Measurements from ENCODE around the gene PARP11. TPM values are rescaled to one million over a fixed set of nuclear protein-coding genes. Genes with fewer than 3 reads are reported as not detected.
A peak's percentile ranks its signal among the peaks of the same experiment; 100 is the strongest.

Gene PARP11
- total and polyA plus RNA-seq, 5 experiments from 2014 or later: 6.4 to 34.2 (median 8.7) TPM

DNA sequence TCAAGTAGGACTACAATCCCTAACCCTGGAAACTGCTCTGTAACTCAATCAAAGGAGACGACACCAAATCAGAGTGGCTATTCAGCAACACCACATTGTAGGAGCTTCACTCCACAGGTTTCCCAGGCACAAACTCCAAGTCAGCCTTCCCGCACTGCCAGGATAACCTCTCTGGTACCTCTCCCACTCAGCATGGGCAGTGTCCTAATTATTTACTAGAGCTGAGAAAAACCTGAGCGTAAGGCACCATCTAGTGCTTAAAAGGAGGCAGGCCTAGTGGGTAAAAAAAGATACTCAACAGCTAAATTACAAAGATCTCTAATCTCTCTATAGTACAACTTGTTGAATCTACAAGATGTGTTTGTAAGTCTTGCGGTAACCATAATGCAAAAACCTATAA is 36.1 kb downstream of the PARP11 start:
- no peak for DNase-seq
- peaks cover 9 to 46% (median 45%) of the 10 kb centered on the region in 3 donors for H3K36me3 Mint-ChIP-seq
- peaks cover 0 to 4% (median 0%) of the 10 kb centered on the region in 9 donors for H3K9me3 Mint-ChIP-seq
- H3K4me3 Mint-ChIP-seq: peak overlapping the region in 4 of 10 donors; percentile 4 to 62 (median 10)
- ATAC-seq: no peak
- H3K27me3 Mint-ChIP-seq: no peaks in the 10 kb centered on the region
- H3K4me1 Mint-ChIP-seq: peaks cover 22 to 75% (median 62%) of the 10 kb centered on the region in 4 donors
- peak overlapping the region in 4 of 10 donors; percentile 7 to 77 (median 76) for H3K27ac Mint-ChIP-seq
- POLR2A ChIA-PET: interaction anchor here (0.5 to 0.6 kb wide), 2 partner anchors 10 to 98 kb away, joined by 3 read pairs; no protein-coding TSS in a partner anchor

DNA sequence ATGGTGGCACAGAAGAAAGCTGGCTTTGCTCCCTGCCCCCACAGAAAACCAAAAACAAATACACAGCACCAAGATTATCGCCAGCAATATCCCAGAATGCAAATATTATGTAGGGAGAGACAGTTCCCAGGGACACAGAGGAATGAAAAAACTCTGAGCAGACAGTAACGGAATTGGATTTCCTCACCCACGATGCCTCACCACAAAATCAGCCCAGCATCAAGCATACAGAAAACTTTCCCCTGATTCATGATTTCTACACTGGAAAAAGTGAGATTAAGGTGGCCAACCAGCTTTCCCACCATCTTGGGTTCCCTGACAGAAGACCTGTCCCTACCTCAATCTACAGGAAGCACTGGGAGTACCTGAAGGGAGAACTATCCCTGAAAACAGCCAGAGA is 36.6 kb downstream of the PARP11 start:
- Mint-ChIP-seq H3K36me3 (peaks cover 9 to 43% (median 41%) of the 10 kb centered on the region in 3 donors), H3K4me1 (peaks cover 22 to 73% (median 65%) of the 10 kb centered on the region in 4 donors), H3K9me3 (peaks cover 0 to 4% (median 0%) of the 10 kb centered on the region in 9 donors), H3K4me3 (no peak overlapping the region), H3K27ac (peak overlapping the region in 3 of 10 donors; percentile 60 to 77 (median 63)), H3K27me3 (no peaks in the 10 kb centered on the region)
- ATAC-seq (no peak), DNase-seq (no peak)
- POLR2A ChIA-PET: no interaction called here

DNA sequence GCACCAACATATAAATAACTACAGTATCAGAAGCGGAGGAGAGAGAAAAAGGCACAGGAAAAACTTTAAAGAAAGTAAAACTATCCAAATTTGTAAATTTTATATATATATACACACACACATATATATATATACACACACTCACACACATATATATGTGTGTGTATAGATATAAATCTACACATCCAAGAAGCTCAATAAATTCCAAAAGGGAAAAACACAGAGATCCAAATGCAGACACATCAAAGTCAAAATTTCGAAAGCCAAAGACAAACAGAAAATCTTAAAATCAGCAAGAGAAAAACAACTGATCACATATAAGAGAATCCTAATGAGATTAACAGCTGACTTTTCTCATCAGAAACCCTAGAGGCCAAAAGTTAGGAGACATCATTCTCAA is 37.3 kb downstream of the PARP11 start:
- ATAC-seq (no peak), DNase-seq (no peak)
- Mint-ChIP-seq H3K4me1 (peaks cover 22 to 71% (median 67%) of the 10 kb centered on the region in 4 donors), H3K27ac (peak overlapping the region in 2 of 10 donors; percentile 2 to 7), H3K27me3 (no peaks in the 10 kb centered on the region), H3K9me3 (peaks cover 0 to 4% (median 0%) of the 10 kb centered on the region in 9 donors), H3K4me3 (peak overlapping the region in 2 of 10 donors; percentile 1 to 10), H3K36me3 (peaks cover 9 to 35% (median 34%) of the 10 kb centered on the region in 3 donors)
- POLR2A ChIA-PET: no interaction called here

DNA sequence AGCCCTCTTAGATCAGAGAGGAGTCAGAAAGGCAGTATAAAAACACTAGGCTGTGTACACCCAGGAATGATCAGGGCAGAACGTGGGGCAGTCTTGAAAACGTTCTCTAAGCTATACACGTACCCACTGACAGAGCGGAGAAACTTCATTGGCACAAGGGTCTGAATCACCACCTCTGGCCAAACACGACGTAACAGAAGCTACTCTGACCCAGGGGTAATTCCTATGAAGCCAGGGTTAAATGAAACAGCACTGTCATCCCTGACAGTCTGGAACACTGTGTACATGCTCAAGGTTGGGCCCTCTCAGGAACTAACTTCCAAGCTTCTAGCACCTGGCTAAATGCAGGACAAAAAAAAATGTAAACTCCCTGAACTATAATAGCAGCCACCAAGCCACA is 38.4 kb downstream of the PARP11 start:
- POLR2A ChIA-PET: no interaction called here
- Mint-ChIP-seq H3K4me3 (peak overlapping the region in 1 of 10 donors; percentile 36), H3K27me3 (no peaks in the 10 kb centered on the region), H3K36me3 (peaks cover 9 to 30% (median 25%) of the 10 kb centered on the region in 3 donors), H3K27ac (peak overlapping the region in 3 of 10 donors; percentile 19 to 65 (median 49)), H3K4me1 (peaks cover 22 to 76% (median 63%) of the 10 kb centered on the region in 4 donors), H3K9me3 (peaks cover 0 to 4% (median 0%) of the 10 kb centered on the region in 9 donors)
- ATAC-seq (no peak), DNase-seq (no peak)

DNA sequence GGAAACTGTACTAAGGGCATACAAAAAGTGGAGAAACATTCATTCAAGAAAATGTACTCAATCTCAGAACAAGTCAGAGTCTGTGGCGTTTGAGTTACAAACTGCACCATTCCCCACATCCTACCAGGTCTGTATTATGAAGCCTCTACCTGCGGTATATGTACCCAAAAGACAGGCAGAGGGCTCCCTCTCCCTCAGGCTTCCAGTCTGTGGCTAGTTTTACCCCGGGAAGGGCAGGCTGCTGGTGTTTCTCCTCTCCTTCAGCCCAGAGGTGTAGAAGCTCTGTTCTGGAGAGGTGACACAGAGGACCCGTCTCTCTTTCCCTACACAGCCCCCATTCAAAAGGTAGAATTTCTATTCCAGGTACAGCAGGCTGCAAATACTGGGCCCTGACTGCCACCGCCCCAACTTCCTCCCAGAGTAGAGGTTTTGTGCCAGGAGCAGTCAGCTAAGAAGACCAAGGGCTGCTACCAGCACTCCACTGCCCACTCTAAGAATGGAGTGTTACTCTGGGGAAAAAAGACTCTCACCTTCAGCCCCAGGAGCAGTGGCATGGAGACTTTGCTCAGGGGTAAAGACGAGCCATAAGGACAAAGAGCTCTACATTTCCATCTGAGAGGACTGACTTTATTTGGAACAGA is 39.4 kb downstream of the PARP11 start:
- POLR2A ChIA-PET: interaction anchor here (0.7 kb wide), 1 partner anchor 21 kb away, joined by 3 read pairs; no protein-coding TSS in a partner anchor

DNA sequence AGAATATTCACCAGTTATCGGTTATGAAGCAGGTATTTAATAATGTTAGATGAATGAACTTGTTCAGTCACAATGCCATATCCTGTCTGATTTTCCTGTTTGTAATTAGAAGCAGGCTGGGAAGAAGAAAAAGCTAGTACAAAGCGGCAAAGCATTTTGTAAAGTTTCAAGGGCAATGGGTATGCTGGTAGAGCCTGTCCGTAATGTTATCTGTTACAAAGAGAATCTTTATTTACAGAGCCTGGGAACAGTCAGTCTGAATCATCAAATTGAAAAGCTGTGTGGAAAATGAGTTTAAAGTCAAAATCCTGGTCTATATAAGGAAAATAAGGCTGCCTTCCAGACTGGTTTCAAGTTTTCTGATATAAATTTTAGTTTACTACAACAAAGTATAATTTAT is 40.5 kb downstream of the PARP11 start:
- POLR2A ChIA-PET: no interaction called here
- peaks cover 17 to 67% (median 53%) of the 10 kb centered on the region in 4 donors for H3K4me1 Mint-ChIP-seq
- no peak overlapping the region for H3K4me3 Mint-ChIP-seq
- no peak for ATAC-seq
- peaks cover 0 to 3% (median 0%) of the 10 kb centered on the region in 9 donors for H3K9me3 Mint-ChIP-seq
- no peaks in the 10 kb centered on the region for H3K27me3 Mint-ChIP-seq
- no peak overlapping the region for H3K27ac Mint-ChIP-seq
- DNase-seq: no peak
- H3K36me3 Mint-ChIP-seq: peaks cover 9 to 37% (median 15%) of the 10 kb centered on the region in 3 donors

More for the DNA sequence above, 39.4 kb downstream of the PARP11 start:
- Mint-ChIP-seq H3K9me3 (peaks cover 0 to 4% (median 0%) of the 10 kb centered on the region in 9 donors), H3K27ac (peak overlapping the region in 3 of 10 donors; percentile 23 to 65 (median 24)), H3K4me3 (no peak overlapping the region), H3K4me1 (peaks cover 22 to 75% (median 60%) of the 10 kb centered on the region in 4 donors), H3K36me3 (peaks cover 9 to 33% (median 21%) of the 10 kb centered on the region in 3 donors), H3K27me3 (no peaks in the 10 kb centered on the region)
- DNase-seq: peak in 1 of 10 donors; percentile 61
- ATAC-seq: no peak

DNA sequence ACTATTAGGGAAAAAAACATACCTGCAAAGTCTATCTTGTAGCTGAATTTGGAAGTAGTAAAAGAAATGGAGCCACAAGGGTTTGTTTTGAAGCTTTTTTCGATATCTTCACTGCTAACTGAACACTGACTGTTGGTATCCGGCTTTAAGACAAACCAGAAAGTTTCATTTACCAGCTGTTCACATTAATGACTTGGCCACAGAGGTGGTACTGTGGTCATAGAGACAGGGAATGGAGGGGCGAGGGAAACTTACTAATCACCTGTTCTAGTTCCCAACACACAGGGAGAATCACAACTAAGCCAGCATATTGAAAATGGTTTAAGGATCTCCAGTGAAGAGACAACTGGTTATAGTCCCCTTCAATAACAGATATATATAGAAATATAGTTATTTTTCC is 44.3 kb downstream of the PARP11 start:
- no peaks in the 10 kb centered on the region for H3K27me3 Mint-ChIP-seq
- H3K27ac Mint-ChIP-seq: no peak overlapping the region
- POLR2A ChIA-PET: no interaction called here
- DNase-seq: no peak
- H3K4me1 Mint-ChIP-seq: peaks cover 3 to 31% (median 17%) of the 10 kb centered on the region in 4 donors
- H3K9me3 Mint-ChIP-seq: no peaks in the 10 kb centered on the region
- H3K4me3 Mint-ChIP-seq: no peak overlapping the region
- peaks cover 0 to 60% (median 17%) of the 10 kb centered on the region in 3 donors for H3K36me3 Mint-ChIP-seq
- ATAC-seq: no peak

DNA sequence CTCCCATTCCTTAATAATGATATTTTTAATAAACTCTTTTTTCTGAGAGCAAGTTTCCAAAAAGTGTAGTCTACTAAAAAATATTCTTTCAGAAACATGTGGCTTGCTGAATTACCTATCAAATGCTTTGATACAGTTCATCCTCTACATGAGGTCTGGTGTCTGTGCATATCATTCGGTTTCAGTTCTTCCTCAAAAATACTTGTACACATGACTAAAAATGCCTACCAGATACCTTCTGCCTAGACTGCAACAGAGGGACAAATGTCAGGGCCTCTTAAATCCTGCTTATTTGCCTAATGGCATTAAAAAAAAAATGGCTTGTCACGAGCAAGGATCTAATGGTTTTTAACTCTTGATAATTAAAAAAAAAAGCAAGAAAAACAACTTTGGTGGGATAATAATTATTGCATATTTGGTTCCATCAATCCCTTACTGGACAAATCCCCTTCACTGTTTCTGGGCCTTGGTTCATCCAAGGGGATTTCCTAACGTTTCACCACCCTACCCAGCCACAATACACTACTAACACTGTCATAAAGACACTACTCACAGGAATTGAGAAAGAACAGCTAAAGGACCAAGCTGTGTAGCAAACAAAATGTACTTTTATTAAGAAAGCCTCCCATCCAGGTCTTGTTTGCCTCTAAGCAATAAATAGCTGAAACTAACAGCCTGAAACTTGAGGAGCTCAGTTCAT is 45.7 kb downstream of the PARP11 start:
- H3K27ac Mint-ChIP-seq: no peak overlapping the region
- peaks cover 0 to 66% (median 17%) of the 10 kb centered on the region in 3 donors for H3K36me3 Mint-ChIP-seq
- no peak overlapping the region for H3K4me3 Mint-ChIP-seq
- POLR2A ChIA-PET: no interaction called here
- peaks cover 1 to 19% (median 6%) of the 10 kb centered on the region in 4 donors for H3K4me1 Mint-ChIP-seq
- DNase-seq: no peak
- no peak for ATAC-seq
- H3K9me3 Mint-ChIP-seq: no peaks in the 10 kb centered on the region
- H3K27me3 Mint-ChIP-seq: no peaks in the 10 kb centered on the region

GRCh38 chr12:3821441-3821840 is 51.8 kb downstream of the PARP11 start:
- POLR2A ChIA-PET: no interaction called here
- Mint-ChIP-seq H3K36me3 (peaks cover under 1 to 34% (median 22%) of the 10 kb centered on the region in 3 donors), H3K9me3 (no peaks in the 10 kb centered on the region), H3K27me3 (no peaks in the 10 kb centered on the region), H3K4me1 (peaks cover 0 to 1% (median 0%) of the 10 kb centered on the region in 4 donors), H3K4me3 (no peak overlapping the region), H3K27ac (no peak overlapping the region)
- ATAC-seq (no peak), DNase-seq (no peak)

- Mint-ChIP-seq H3K27me3 (no peaks in the 10 kb centered on the region), H3K4me3 (no peak overlapping the region), H3K4me1 (peaks cover 0 to 3% (median under 1%) of the 10 kb centered on the region in 4 donors), H3K27ac (no peak overlapping the region), H3K9me3 (no peaks in the 10 kb centered on the region), H3K36me3 (peaks cover 6 to 25% (median 15%) of the 10 kb centered on the region in 3 donors)
- POLR2A ChIA-PET: no interaction called here
- ATAC-seq (no peak), DNase-seq (no peak)
These were observed 53.1 kb downstream of the PARP11 start for GRCh38 chr12:3820122-3820521.

GRCh38 chr12:3816266-3816665 is 56.9 kb downstream of the PARP11 start:
- no peaks in the 10 kb centered on the region for H3K27me3 Mint-ChIP-seq
- peaks cover 8 to 33% (median 13%) of the 10 kb centered on the region in 3 donors for H3K36me3 Mint-ChIP-seq
- H3K4me3 Mint-ChIP-seq: no peak overlapping the region
- no peak for DNase-seq
- no peaks in the 10 kb centered on the region for H3K9me3 Mint-ChIP-seq
- H3K4me1 Mint-ChIP-seq: peaks cover 0 to 3% (median 0%) of the 10 kb centered on the region in 4 donors
- H3K27ac Mint-ChIP-seq: peak overlapping the region in 4 of 10 donors; percentile 7 to 65 (median 31)
- POLR2A ChIA-PET: no interaction called here
- ATAC-seq: no peak

DNA sequence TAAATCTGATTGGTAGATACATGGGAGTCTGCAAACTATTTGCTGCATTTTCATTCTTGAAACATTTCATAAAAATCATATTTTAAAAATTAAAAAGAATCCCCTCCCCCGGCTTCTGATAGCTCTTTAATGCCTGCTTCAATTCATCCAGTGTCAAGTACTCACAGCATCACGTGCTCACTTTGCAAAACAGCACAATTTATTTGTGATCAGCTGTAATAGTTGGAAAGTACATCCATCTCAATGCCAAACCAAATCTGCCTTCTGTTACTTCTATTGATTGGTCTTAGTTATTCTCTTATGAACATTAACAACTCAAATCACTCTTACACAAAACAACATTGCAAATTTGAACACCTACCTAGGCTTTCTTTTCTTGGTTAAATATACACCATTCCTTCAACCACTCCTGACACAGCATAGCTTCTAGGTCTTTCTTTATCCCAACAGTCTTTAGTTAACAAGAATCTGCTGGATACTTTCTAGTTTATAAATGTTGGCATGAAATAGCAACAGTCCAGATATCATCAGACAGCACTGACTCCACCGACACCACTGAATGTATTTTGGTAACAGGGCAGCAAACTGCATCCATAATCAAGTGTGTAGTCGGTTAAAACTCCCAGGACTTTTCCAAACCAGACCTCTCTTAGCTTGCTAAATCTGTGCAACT is 58.0 kb downstream of the PARP11 start:
- H3K9me3 Mint-ChIP-seq: no peaks in the 10 kb centered on the region
- no peak for DNase-seq
- peaks cover 0 to 5% (median 2%) of the 10 kb centered on the region in 4 donors for H3K4me1 Mint-ChIP-seq
- H3K27ac Mint-ChIP-seq: peak overlapping the region in 2 of 10 donors; percentile 20 to 36
- POLR2A ChIA-PET: no interaction called here
- no peaks in the 10 kb centered on the region for H3K27me3 Mint-ChIP-seq
- no peak overlapping the region for H3K4me3 Mint-ChIP-seq
- H3K36me3 Mint-ChIP-seq: peaks cover 8 to 42% (median 9%) of the 10 kb centered on the region in 3 donors
- ATAC-seq: no peak

Data from naive thymus-derived CD8-positive, alpha-beta T cell (primary cell).